OCI-LY7 (cell line): Measurements from ENCODE around the gene GNAT2. TPM values are rescaled to one million over a fixed set of nuclear protein-coding genes. Genes with fewer than 3 reads are reported as not detected.

Experiments used
- BruUV-seq: library from RNA; stranded (reverse); fragments of 400-500 nt; replicated peaks from 2 replicates; lab custom pipeline; 2021; lab: Mats Ljungman, UMichigan
- CTCF ChIA-PET: fragments of 300-600 bp; sonication (Branson Sonifier 250); formaldehyde crosslinking; loops from one replicate; lab custom pipeline; 2022; ENCODE audit warnings: antibody characterized with exemption; ENCODE audit not compliant: unreplicated experiment; lab: Charles Lee
- POLR2A ChIA-PET: fragments of 300-600 bp; sonication (Branson Sonifier 250); formaldehyde crosslinking; loops from one replicate; lab custom pipeline; 2022; ENCODE audit warnings: antibody characterized with exemption; lab: Charles Lee
- DNase-seq: peaks from one replicate; pipeline ENCODE4 v3.0.0-alpha.2; 2015; ENCODE audit warnings: low spot score
- H2AFZ ChIP-seq: fragments of 200-600 bp; sonication (generic), shearing (Covaris generic); 2 replicates; pipeline ENCODE4 v1.6.1; 2014; ENCODE audit warnings: mild to moderate bottlenecking, antibody characterized with exemption, low read length, moderate library complexity
- H3K27ac ChIP-seq: fragments of 200-600 bp; sonication (generic); 2 replicates; pipeline ENCODE4 v1.5.1; 2014; ENCODE audit warnings: mixed run types, low read depth, mild to moderate bottlenecking, moderate library complexity, low read length, inconsistent platforms; ENCODE audit not compliant: poor library complexity, severe bottlenecking
- H3K36me3 ChIP-seq: fragments of 200-600 bp; sonication (generic); 2 replicates; pipeline ENCODE4 v1.6.1; 2014; ENCODE audit warnings: mild to moderate bottlenecking, antibody characterized with exemption, low read length, moderate library complexity, mixed read lengths; ENCODE audit not compliant: insufficient read depth
- H3K4me1 ChIP-seq: fragments of 200-600 bp; sonication (generic); 2 replicates; pipeline ENCODE4 v1.5.1; 2014; ENCODE audit warnings: mild to moderate bottlenecking, low read length; ENCODE audit not compliant: insufficient read depth, poor library complexity, severe bottlenecking
- H3K4me2 ChIP-seq: fragments of 200-600 bp; sonication (generic); 2 replicates; pipeline ENCODE4 v1.6.1; 2014; ENCODE audit warnings: mild to moderate bottlenecking, low read length
- H3K4me3 ChIP-seq: fragments of 200-600 bp; sonication (generic); 2 replicates; pipeline ENCODE4 v1.5.1; 2014; ENCODE audit warnings: mild to moderate bottlenecking, low read depth, low read length; ENCODE audit not compliant: poor library complexity, severe bottlenecking
- H3K79me2 ChIP-seq: fragments of 200-600 bp; sonication (generic); 2 replicates; pipeline ENCODE4 v1.6.1; 2016; ENCODE audit warnings: low read depth, mild to moderate bottlenecking, low read length, moderate library complexity, mixed read lengths; ENCODE audit not compliant: insufficient read depth
- H3K9me2 ChIP-seq: fragments of 200-600 bp; sonication (generic); 2 replicates; pipeline ENCODE4 v1.6.1; 2016; ENCODE audit warnings: mild to moderate bottlenecking, low read length, mixed read lengths; ENCODE audit not compliant: insufficient read depth
- H3K9me3 ChIP-seq: fragments of 200-600 bp; sonication (generic); 2 replicates; pipeline ENCODE4 v1.6.1; 2014; ENCODE audit warnings: mild to moderate bottlenecking, mixed run types, low read length, mixed read lengths
- H4K20me1 ChIP-seq: fragments of 200-600 bp; sonication (generic); 2 replicates; pipeline ENCODE4 v1.6.1; 2014; ENCODE audit warnings: mild to moderate bottlenecking, antibody characterized with exemption, low read length, moderate library complexity, mixed read lengths; ENCODE audit not compliant: insufficient read depth
- CTCF ChIP-seq: fragments of 200-600 bp; sonication (generic); conservative IDR thresholded peaks from 2 replicates; pipeline ENCODE4 v1.5.1; 2014; ENCODE audit warnings: mild to moderate bottlenecking, antibody characterized with exemption, low read length, moderate library complexity, mixed read lengths
- EZH2phosphoT487 ChIP-seq: fragments of 200-600 bp; sonication (generic); IDR thresholded peaks from 2 replicates; pipeline ENCODE4 v1.6.1; 2018; ENCODE audit warnings: low read depth, borderline replicate concordance, mild to moderate bottlenecking, mixed run types, antibody characterized with exemption, low read length, moderate library complexity, mixed read lengths
- intact Hi-C: fragments of 100-400 bp; cut with micrococcal nuclease; formaldehyde crosslinking; loops from one replicate; pipeline ENCODE4 v1.10.0; 2022; ENCODE audit not compliant: unreplicated experiment
- total RNA-seq, 2 experiments: library from RNA; depleted of rRNA in 1 of 2; stranded (reverse); fragments of >200 nt in 1 of 2; shearing (Covaris generic) in 1 of 2; gene quantifications; 2 replicates each; pipeline ENCODE4 v1.2.3, GENCODE V29; 2014 to 2022

The GNAT2 gene
- total RNA-seq, 2 experiments from 2014 or later = 1.3 TPM; not detected in 1

DNA sequence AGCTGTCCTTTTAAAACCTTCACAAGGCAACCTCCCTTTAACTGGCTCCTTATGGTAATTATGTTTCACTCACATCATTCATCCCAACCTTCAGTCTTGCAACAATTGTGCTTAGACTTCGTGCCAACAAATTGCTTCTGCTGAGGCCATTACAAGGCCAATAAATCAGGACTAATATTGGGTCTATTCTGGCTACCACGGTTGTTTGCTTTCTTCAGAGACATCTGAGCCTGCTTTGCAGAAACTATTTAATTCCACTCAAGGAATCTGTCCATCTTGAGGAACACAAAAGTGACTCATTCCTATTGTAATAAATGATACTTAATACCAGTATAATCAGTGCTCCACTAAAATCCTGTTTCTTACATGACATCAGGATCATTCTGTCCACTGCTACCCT is 33.9 kb upstream of the GNAT2 start:
- POLR2A ChIA-PET = interaction anchor here (2.1 kb wide), 1 partner anchor 14 kb away, joined by 8 read pairs; no protein-coding TSS in a partner anchor
- H3K4me2 ChIP-seq = no peak overlapping the region
- TF ChIP-seq CTCF (no peak), EZH2phosphoT487 (no peak)

GRCh38 chr1:109652402-109652801 is 33.0 kb upstream of the GNAT2 start:
- no peak overlapping the region for H3K27ac ChIP-seq
- no peaks in the 10 kb centered on the region for H3K9me2 ChIP-seq
- intact Hi-C loops = no loop called here
- no peaks in the 10 kb centered on the region for H4K20me1 ChIP-seq
- no peak for DNase-seq
- ChIA-PET POLR2A (interaction anchor here (0.6 to 2.1 kb wide), 3 partner anchors 13 to 402 kb away, joined by 3 to 8 read pairs (median 6); partner anchors contain the start of gene GNAI3), CTCF (interaction anchor here (2.1 kb wide), 1 partner anchor 13 kb away, joined by 9 read pairs; no protein-coding TSS in a partner anchor)
- TF ChIP-seq EZH2phosphoT487 = no peak
- no peak for TF ChIP-seq CTCF
- H3K9me3 ChIP-seq = no peaks in the 10 kb centered on the region
- peaks cover 5% of the 10 kb centered on the region for H3K4me1 ChIP-seq
- H3K36me3 ChIP-seq = no peaks in the 10 kb centered on the region
- no peak overlapping the region for H3K4me3 ChIP-seq
- no peaks in the 10 kb centered on the region for H3K79me2 ChIP-seq
- no peak overlapping the region for H2AFZ ChIP-seq
- no TSS peak for BruUV-seq
- no peak overlapping the region for H3K4me2 ChIP-seq

More for the DNA sequence above, 33.9 kb upstream of the GNAT2 start:
- DNase-seq = no peak
- H3K9me3 ChIP-seq = no peaks in the 10 kb centered on the region
- no peak overlapping the region for H3K4me3 ChIP-seq
- no peaks in the 10 kb centered on the region for H4K20me1 ChIP-seq
- H3K4me1 ChIP-seq = peaks cover 5% of the 10 kb centered on the region
- CTCF ChIA-PET = no interaction called here
- no peak overlapping the region for H3K27ac ChIP-seq
- H3K79me2 ChIP-seq = no peaks in the 10 kb centered on the region
- BruUV-seq = no TSS peak
- no peaks in the 10 kb centered on the region for H3K9me2 ChIP-seq
- H3K36me3 ChIP-seq = no peaks in the 10 kb centered on the region
- intact Hi-C loops = no loop called here
- H2AFZ ChIP-seq = no peak overlapping the region

DNA sequence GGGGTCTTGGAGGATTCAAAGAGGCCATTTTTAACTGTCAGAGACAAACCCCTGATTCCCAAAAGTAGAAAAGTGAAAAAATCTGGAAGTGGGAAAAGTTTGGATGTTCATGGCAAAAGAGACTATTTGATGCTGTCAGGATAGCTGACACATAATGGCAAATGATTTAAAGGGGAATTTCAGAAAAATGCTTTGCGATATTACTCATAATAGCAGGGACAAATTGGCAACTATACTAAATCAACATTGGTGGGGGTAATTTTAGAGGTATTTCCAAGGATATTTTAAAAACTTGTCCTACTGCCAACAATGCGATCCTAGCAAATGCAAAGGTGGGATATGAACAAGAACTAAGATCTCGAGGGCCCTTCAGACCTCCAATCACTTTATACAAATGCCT is 31.2 kb upstream of the GNAT2 start:
- DNase-seq = no peak
- H4K20me1 ChIP-seq = no peaks in the 10 kb centered on the region
- H3K9me2 ChIP-seq = no peaks in the 10 kb centered on the region
- ChIA-PET CTCF (interaction anchor here (0.6 to 2.1 kb wide), 2 partner anchors 11 to 814 kb away, joined by 3 to 9 read pairs; no protein-coding TSS in a partner anchor), POLR2A (no interaction called here)
- H3K9me3 ChIP-seq = no peaks in the 10 kb centered on the region
- TF ChIP-seq EZH2phosphoT487 (no peak), CTCF (no peak)
- H3K36me3 ChIP-seq = no peaks in the 10 kb centered on the region
- no peak overlapping the region for H3K27ac ChIP-seq
- H3K4me1 ChIP-seq = peaks cover 4% of the 10 kb centered on the region
- H3K4me2 ChIP-seq = no peak overlapping the region
- BruUV-seq = no TSS peak
- intact Hi-C loops = no loop called here
- no peak overlapping the region for H2AFZ ChIP-seq
- H3K4me3 ChIP-seq = no peak overlapping the region
- H3K79me2 ChIP-seq = no peaks in the 10 kb centered on the region
